Activated CD4-positive, alpha-beta T cell treated with anti-CD3 and anti-CD28 coated beads, Interleukin-2, amount 50 U/mL, for 4 hours (primary cell): ENCODE measurements around the gene ZC3H12D.

Experiments used
- DNase-seq, 2 experiments: peaks; one replicate each; pipeline ENCODE4 v3.0.0-alpha.2; 2020

ZC3H12D gene

GRCh38 chr6:149405823-149406765 lies 78.7 kb downstream of the ZC3H12D start:
- no peak for DNase-seq

- DNase-seq: no peak
Observed at GRCh38 chr6:149403534-149403933, 81.3 kb downstream of the ZC3H12D start.

GRCh38 chr6:149400050-149400449 lies 84.8 kb downstream of the ZC3H12D start, which contains the start of gene SUMO4:
SUMO4 (plus strand) TSS chr6:149400262; CDS start chr6:149400392, 130 bp downstream.
- no peak for DNase-seq

- DNase-seq: no peak
Observed at GRCh38 chr6:149397384-149397783, 87.4 kb downstream of the ZC3H12D start.
